Neuronal stem cell (in vitro differentiated cells): ENCODE results near the gene TRMT112.

Experiments
- DNase-seq: peaks from one replicate; pipeline ENCODE4 v3.0.0-alpha.2; 2013; ENCODE audit warnings: low spot score
- H2AFZ ChIP-seq: one replicate; pipeline ENCODE4 v1.6.1; 2013; ENCODE audit warnings: mild to moderate bottlenecking, low read length, inconsistent platforms
- H2AK5ac ChIP-seq: 2 replicates; pipeline ENCODE4 v1.6.1; 2013; ENCODE audit warnings: low read depth, mild to moderate bottlenecking, inconsistent platforms, low read length, moderate library complexity, mixed read lengths
- H2BK120ac ChIP-seq: 2 replicates; pipeline ENCODE4 v1.6.1; 2013; ENCODE audit warnings: low read depth, mild to moderate bottlenecking, inconsistent platforms, low read length, moderate library complexity, mixed read lengths
- H2BK12ac ChIP-seq: one replicate; pipeline ENCODE4 v1.6.1; 2013; ENCODE audit warnings: low read length, inconsistent platforms
- H2BK15ac ChIP-seq: 2 replicates; pipeline ENCODE4 v1.6.1; 2013; ENCODE audit warnings: mild to moderate bottlenecking, low read length, inconsistent platforms, mixed read lengths
- H2BK5ac ChIP-seq: one replicate; pipeline ENCODE4 v1.6.1; 2013; ENCODE audit warnings: inconsistent platforms, mild to moderate bottlenecking, low read length, moderate library complexity
- H3K14ac ChIP-seq: one replicate; pipeline ENCODE4 v1.6.1; 2013; ENCODE audit warnings: low read length, inconsistent platforms
- H3K18ac ChIP-seq: 2 replicates; pipeline ENCODE4 v1.6.1; 2013; ENCODE audit warnings: low read length, inconsistent platforms
- H3K23ac ChIP-seq: 2 replicates; pipeline ENCODE4 v1.6.1; 2013; ENCODE audit warnings: low read depth, mild to moderate bottlenecking, mixed read lengths, low read length, inconsistent platforms; ENCODE audit not compliant: poor library complexity
- H3K27ac ChIP-seq: replicated peaks from 3 replicates; pipeline ENCODE4 v1.5.1; 2013; ENCODE audit warnings: low read length, inconsistent platforms
- H3K27me3 ChIP-seq, 3 experiments: 2 replicates each; pipeline ENCODE4 v1.6.1; 2013; ENCODE audit warnings: low read length in 3 of 3, mild to moderate bottlenecking in 2 of 3, inconsistent platforms in 1 of 3, low read depth in 1 of 3, mixed read lengths in 1 of 3, moderate library complexity in 1 of 3; ENCODE audit not compliant: control insufficient read depth in 3 of 3, insufficient read depth in 3 of 3
- H3K36me3 ChIP-seq, 2 donors: replicated peaks in 1 of 2; 2 replicates each; pipeline ENCODE4 v1.6.1; 2013; ENCODE audit warnings: low read length in 2 of 2; ENCODE audit not compliant: control insufficient read depth in 2 of 2, insufficient read depth in 2 of 2
- H3K4ac ChIP-seq: 2 replicates; pipeline ENCODE4 v1.6.1; 2013; ENCODE audit warnings: inconsistent platforms, mild to moderate bottlenecking, low read length, moderate library complexity
- H3K4me1 ChIP-seq, 2 donors: 1 replicate in 1 of 2; 2 replicates in 1 of 2; pipeline ENCODE4 v1.6.1; 2013; ENCODE audit warnings: low read length in 2 of 2, low read depth in 1 of 2; ENCODE audit not compliant: control insufficient read depth in 2 of 2, insufficient read depth in 1 of 2
- H3K4me2 ChIP-seq: one replicate; pipeline ENCODE4 v1.6.1; 2013; ENCODE audit warnings: mild to moderate bottlenecking, low read length, inconsistent platforms; ENCODE audit not compliant: insufficient read depth, poor library complexity, severe bottlenecking
- H3K4me3 ChIP-seq, 2 donors: 2 replicates each; pipeline ENCODE4 v1.5.1; 2013; ENCODE audit warnings: low read length in 2 of 2, mild to moderate bottlenecking in 2 of 2, inconsistent platforms in 1 of 2, moderate library complexity in 1 of 2
- H3K79me1 ChIP-seq: one replicate; pipeline ENCODE4 v1.6.1; 2013; ENCODE audit warnings: low read depth, mild to moderate bottlenecking, inconsistent platforms, low read length, moderate library complexity
- H3K9ac ChIP-seq: one replicate; pipeline ENCODE4 v1.6.1; 2013; ENCODE audit warnings: mild to moderate bottlenecking, low read depth, low read length, inconsistent platforms; ENCODE audit not compliant: poor library complexity
- H3K9me3 ChIP-seq, 2 donors: replicated peaks in 1 of 2; 2 replicates each; pipeline versions ENCODE3 to v1.6.1; 2013; ENCODE audit warnings: low read length in 2 of 2, mild to moderate bottlenecking in 2 of 2, inconsistent platforms in 1 of 2, low read depth in 1 of 2, mixed read lengths in 1 of 2, moderate library complexity in 1 of 2; ENCODE audit not compliant: control insufficient read depth in 2 of 2, insufficient read depth in 1 of 2
- H4K8ac ChIP-seq: one replicate; pipeline ENCODE4 v1.6.1; 2013; ENCODE audit warnings: low read depth, mild to moderate bottlenecking, inconsistent platforms, low read length, moderate library complexity
- H4K91ac ChIP-seq: one replicate; pipeline ENCODE4 v1.6.1; 2013; ENCODE audit warnings: low read length, low read depth, mild to moderate bottlenecking, inconsistent platforms; ENCODE audit not compliant: poor library complexity
- WGBS, 2 donors: extraction: QIAGEN DNeasy Blood & Tissue Kit; methylation state at CpG; one replicate each; pipeline ENCODE4 v1.1.7; 2013; ENCODE audit warnings: missing lambda C conversion rate in 2 of 2, mixed read lengths in 1 of 2; ENCODE audit not compliant: insufficient read length in 2 of 2, insufficient replicate concordance in 1 of 2; ENCODE audit errors: extremely low coverage in 2 of 2; 5-methylcytosine and 5-hydroxymethylcytosine counted together

Gene TRMT112

DNA sequence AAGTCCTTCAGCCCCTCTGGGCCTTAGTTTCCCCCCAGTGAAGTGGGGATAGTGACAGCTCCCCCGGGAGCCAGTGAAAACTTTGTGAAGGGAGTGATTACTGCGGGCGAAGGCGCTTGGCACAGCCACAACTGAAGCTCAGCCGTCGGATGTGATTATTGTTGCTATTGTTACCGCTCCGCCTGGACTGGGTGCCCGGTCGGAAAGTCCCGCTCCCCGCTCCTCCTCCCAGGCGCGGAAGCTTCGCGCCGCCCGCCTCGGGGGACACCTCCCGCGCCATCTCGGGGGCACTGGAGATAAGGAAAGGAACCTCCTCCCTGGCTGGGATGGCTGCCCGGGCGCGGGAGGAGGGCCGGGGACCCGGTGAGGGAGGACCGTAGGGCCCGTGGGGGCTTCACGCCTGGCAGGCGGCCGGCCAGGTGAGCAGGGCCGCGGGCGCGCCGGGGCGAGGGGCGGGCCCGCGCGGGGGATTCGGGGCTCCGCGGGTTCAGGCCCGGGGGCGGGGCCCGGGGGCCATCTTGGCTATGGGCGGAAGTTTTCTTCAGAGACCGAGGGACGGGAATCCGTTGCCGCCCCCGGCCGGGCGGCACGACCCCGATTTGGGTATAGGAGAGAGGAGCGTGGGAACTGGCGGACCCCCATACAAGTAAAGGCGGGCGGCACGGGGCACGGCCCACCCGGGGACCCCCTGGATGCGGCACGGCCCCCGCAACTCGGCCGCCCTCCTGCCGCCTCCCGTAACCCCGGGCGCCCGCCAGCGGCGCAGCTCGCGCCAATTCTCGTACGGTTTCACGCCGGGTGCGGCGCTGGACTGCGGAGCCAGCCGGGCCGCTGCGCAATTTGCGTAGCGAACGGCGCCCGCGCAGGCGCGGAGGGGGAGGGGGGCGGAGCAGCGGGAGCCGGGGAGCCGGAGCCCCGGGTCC lies 32.1 kb downstream of the TRMT112 start, which contains the start of gene GPR137:
TSS of gene GPR137 (plus strand) at position 887 of the 923 bp plus-strand sequence. CDS start 677 bp downstream, outside the sequence.
- peak; percentile 82 for DNase-seq

DNA sequence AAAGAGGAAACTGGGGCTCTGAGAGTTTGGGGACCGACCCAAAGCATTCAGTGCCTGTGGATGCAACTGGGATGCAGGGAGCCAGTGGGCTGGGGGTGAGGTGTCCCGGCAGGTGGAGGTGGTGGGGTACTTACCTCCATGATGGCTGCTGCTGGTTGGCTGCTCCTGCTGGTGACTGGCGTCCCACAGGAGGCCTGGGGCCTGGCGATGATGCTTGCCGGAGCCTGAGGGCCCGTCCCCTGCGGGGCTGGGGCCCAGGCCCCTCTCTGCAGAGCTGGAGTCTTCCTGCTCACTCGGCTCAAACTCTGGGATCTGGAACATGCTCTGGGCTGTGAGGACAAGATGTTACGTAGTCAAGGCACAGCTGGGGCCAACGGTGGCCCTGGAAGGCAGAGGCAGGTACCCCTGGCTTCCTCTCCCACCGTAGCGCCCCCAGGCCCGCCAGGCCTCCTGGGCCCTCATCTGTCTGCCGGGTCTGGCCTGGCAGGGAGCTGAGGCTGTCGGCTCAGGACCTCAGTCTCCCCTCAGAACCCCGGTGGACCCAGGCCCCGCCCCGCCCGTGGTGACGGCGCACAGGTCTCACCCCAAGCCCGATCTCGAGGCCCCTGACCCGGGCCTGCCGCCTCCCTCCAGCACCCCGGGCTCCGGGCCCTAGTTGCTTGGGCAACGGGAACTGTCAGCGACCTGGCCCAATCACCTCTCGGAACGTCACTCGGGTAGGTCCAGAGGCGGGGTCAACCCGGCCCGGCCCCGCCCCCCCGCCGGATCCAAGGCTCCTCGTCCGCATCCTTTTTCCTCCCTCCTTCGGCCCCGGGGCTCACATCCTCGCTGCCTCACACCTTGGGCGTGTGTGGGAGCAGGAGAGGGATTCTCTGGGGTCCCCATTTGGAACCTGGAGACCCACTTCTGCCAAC lies 33.1 kb downstream of the TRMT112 start, which contains the start of gene BAD:
TSS of gene BAD (minus strand) at position 618 of the 914 bp plus-strand sequence. CDS start at position 321, 297 bp downstream.
- Histone ChIP-seq H3K27me3 (peaks cover 0 to 1% (median 1%) of the 10 kb centered on the region in 3 experiments), H2BK15ac (peak within 1 kb of the TSS; percentile 77), H3K79me1 (peaks cover 6% of the 10 kb centered on the region), H3K9me3 (no peaks in the 10 kb centered on the region), H3K36me3 (peaks cover 2 to 18% of the 10 kb centered on the region in 2 donors), H4K8ac (peak within 1 kb of the TSS; percentile 82), H2BK120ac (no peak within 1 kb of the TSS), H3K23ac (peak within 1 kb of the TSS; percentile 85), H2BK5ac (peak within 1 kb of the TSS; percentile 93), H3K4me1 (peaks cover 3 to 9% of the 10 kb centered on the region in 2 donors), H2AK5ac (peak within 1 kb of the TSS; percentile 58), H2BK12ac (peak within 1 kb of the TSS; percentile 73), H3K4ac (no peak within 1 kb of the TSS), H3K4me3 (peak within 1 kb of the TSS; percentile 68 to 91), H2AFZ (peak within 1 kb of the TSS; percentile 99), H4K91ac (no peak within 1 kb of the TSS), H3K18ac (peak within 1 kb of the TSS; percentile 98), H3K14ac (peak within 1 kb of the TSS; percentile 94), H3K4me2 (peak within 1 kb of the TSS; percentile 100), H3K27ac (peak within 1 kb of the TSS; percentile 61), H3K9ac (peak within 1 kb of the TSS; percentile 98)
- peak; percentile 94 for DNase-seq
- whole genome bisulfite sequencing, 2 donors = no CpG with 5 or more reads among the region's 44 CpGs

More for the DNA sequence above, 32.1 kb downstream of the TRMT112 start, which contains the start of gene GPR137:
- Histone ChIP-seq H3K4me2 (peak within 1 kb of the TSS; percentile 100), H2BK12ac (no peak within 1 kb of the TSS), H2BK15ac (peak within 1 kb of the TSS; percentile 49), H2AK5ac (peak within 1 kb of the TSS; percentile 98), H3K4me3 (peak within 1 kb of the TSS; percentile 68 to 91), H2BK120ac (no peak within 1 kb of the TSS), H3K27ac (peak within 1 kb of the TSS; percentile 61), H3K18ac (peak within 1 kb of the TSS; percentile 98), H3K14ac (peak within 1 kb of the TSS; percentile 44), H2AFZ (peak within 1 kb of the TSS; percentile 99), H4K8ac (peak within 1 kb of the TSS; percentile 82), H3K4ac (no peak within 1 kb of the TSS), H3K36me3 (peaks cover 2 to 18% of the 10 kb centered on the region in 2 donors), H2BK5ac (no peak within 1 kb of the TSS), H4K91ac (no peak within 1 kb of the TSS), H3K9ac (peak within 1 kb of the TSS; percentile 90), H3K79me1 (peaks cover 6% of the 10 kb centered on the region), H3K9me3 (no peaks in the 10 kb centered on the region), H3K23ac (peak within 1 kb of the TSS; percentile 85), H3K4me1 (peaks cover 3 to 9% of the 10 kb centered on the region in 2 donors), H3K27me3 (peaks cover 1 to 11% (median 10%) of the 10 kb centered on the region in 3 experiments)
- WGBS, 2 donors = no CpG with 5 or more reads among the region's 102 CpGs

DNA sequence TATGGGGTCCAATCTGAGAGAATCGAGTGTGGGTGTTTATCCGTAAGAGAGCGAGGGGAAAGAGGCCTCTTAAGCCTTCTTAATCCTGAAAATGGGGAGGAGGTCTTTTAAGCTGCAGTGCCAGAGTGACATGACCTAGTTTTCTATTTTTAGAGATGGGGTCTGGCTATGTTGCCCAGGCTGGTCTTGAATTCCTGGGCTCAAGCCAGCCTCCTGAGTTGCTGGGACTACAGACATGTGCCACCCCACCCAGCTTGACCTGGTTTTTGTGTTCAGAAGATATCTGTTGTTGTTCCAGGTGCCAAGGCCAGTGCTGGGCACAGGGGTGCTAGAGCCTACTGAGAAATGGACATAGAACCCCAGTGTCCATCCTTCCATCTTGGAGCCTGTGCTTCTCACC lies 34.3 kb downstream of the TRMT112 start:
- Histone ChIP-seq H4K91ac (peak overlapping the region; percentile 39), H2BK12ac (peak overlapping the region; percentile 63), H3K4ac (no peak overlapping the region), H3K23ac (no peak overlapping the region), H3K18ac (no peak overlapping the region), H4K8ac (no peak overlapping the region), H2AFZ (no peak overlapping the region), H3K4me2 (no peak overlapping the region), H3K27ac (no peak overlapping the region), H3K4me3 (peak overlapping the region in 1 of 2 donors; percentile 34), H3K27me3 (no peaks in the 10 kb centered on the region), H3K79me1 (peaks cover 6% of the 10 kb centered on the region), H2AK5ac (no peak overlapping the region), H3K9ac (no peak overlapping the region), H3K14ac (no peak overlapping the region), H3K4me1 (peaks cover 3 to 9% of the 10 kb centered on the region in 2 donors), H2BK5ac (no peak overlapping the region), H2BK15ac (no peak overlapping the region), H2BK120ac (no peak overlapping the region), H3K9me3 (no peaks in the 10 kb centered on the region), H3K36me3 (peaks cover 2 to 28% of the 10 kb centered on the region in 2 donors)
- no CpG with 5 or more reads among the region's 3 CpGs for WGBS, 2 donors
- no peak for DNase-seq
